AG10803 (cell line): Measurements from ENCODE around the gene ZMYND11.

Experiments used
- DNase-seq: peaks from one replicate; pipeline ENCODE4 v3.0.0; 2010; ENCODE audit warnings: low read depth
- H3K4me3 ChIP-seq: 2 replicates; pipeline ENCODE4 v1.5.1; 2011; ENCODE audit warnings: mild to moderate bottlenecking, low read length, control low read depth
- CTCF ChIP-seq: conservative IDR thresholded peaks from 2 replicates; pipeline ENCODE4 v1.5.1; 2011; ENCODE audit warnings: mild to moderate bottlenecking, low read length, control low read depth, inconsistent platforms

The ZMYND11 gene

DNA sequence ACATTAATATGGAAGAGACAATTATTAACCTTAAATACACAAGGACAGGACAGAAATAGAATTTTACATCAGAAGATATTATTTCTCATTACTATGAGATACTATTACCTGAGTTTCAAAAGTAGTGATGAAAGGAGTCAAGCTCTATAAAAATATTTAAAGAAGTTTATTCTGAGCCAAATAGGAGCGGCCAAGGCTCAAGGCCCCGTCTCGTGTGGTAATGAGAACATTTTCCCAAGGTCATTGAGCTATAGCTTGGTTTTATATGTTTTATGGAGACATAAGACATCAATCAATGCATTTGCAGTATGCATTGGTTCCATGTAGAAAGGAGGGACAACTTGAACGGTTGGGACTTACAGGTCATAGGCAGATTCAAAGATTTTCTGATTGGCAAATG is 29.4 kb upstream of the ZMYND11 start:
- no peak for DNase-seq
- no peak overlapping the region for H3K4me3 ChIP-seq
- TF ChIP-seq CTCF, result no peak

DNA sequence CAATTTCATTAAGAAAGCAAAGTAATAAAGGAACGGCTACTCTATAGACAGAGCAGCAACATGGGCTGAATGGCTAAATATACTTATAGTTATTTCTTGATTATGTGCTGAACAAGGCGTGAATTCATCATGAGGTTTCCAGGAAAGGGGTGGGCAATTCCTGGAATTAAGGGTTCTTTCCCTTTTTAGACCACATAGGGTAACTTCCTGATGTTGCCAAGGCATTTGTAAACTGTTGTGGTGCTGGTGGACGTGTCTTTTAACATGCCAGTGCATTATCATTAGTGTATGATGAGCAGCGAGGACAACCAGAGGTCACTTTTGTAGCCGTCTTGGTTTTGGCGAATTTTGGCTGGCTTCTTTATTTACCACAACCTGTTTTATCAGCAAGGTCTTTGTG is 28.5 kb upstream of the ZMYND11 start:
- DNase-seq, result no peak
- no peak for TF ChIP-seq CTCF
- no peak overlapping the region for H3K4me3 ChIP-seq

GRCh38 chr10:112246-112645 is 23.0 kb upstream of the ZMYND11 start:
- no peak overlapping the region for H3K4me3 ChIP-seq
- DNase-seq, result no peak
- TF ChIP-seq CTCF, result no peak

DNA sequence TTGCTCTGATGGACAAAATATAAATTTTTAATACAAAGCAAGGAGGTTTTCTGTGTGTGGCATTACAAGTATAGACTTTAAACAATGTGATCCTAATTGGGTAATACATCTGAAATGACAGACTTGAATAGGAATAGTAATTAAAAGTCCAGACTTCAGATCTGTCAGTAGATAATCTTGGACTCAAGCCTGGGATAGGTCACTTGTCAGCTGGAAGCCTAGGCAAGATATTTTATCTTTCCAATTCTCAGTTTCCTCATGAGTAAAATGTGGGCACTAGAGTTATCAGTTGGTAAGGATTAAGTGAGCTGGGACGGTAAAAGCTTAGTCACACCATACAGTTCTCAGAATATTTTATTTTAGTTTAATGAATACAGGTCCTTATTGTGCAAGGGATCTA is 10.4 kb upstream of the ZMYND11 start:
- no peak for TF ChIP-seq CTCF
- H3K4me3 ChIP-seq, result no peak overlapping the region
- DNase-seq, result no peak

- DNase-seq, result no peak
- H3K4me3 ChIP-seq, result no peak overlapping the region
- TF ChIP-seq CTCF, result no peak
Observed at GRCh38 chr10:127612-128432, 7.4 kb upstream of the ZMYND11 start.

DNA sequence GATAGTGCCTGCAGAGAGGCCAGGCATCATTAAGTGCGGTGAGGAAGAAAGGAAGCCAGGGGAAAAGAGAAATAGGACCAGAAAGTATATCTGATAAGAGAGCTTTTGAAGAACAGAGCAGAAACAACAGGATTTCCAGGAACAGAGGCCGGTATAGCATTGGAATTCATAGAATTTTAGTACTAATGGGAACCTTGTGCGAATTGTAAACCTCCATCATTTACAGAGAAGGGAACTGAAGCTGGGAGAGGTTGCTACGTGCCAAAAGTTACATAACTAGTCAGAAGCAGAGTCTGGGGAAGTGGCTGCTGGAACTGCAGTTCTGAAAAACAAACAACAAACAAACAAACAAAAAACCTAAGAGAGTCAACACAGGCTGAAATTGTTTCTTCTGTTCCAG is 5.4 kb upstream of the ZMYND11 start:
- H3K4me3 ChIP-seq, result no peak overlapping the region
- peak; percentile 61 for DNase-seq
- TF ChIP-seq CTCF, result no peak
